KMS-11 (cell line): ENCODE measurements around the gene PHF12.

Experiments used
- H2AFZ ChIP-seq: fragments of 200-600 bp; sonication (generic); 2 replicates; pipeline ENCODE4 v1.6.1; 2016; ENCODE audit warnings: antibody characterized with exemption, mixed run types, low read depth
- H3K27ac ChIP-seq: fragments of 200-600 bp; sonication (generic); 2 replicates; pipeline ENCODE4 v1.6.1; 2016; ENCODE audit warnings: mild to moderate bottlenecking, mixed run types
- H3K27me3 ChIP-seq: fragments of 200-600 bp; sonication (generic); 2 replicates; pipeline ENCODE4 v1.6.1; 2017; ENCODE audit warnings: mild to moderate bottlenecking, low read depth, mixed run types, moderate library complexity; ENCODE audit not compliant: insufficient read depth
- H3K36me3 ChIP-seq: fragments of 200-600 bp; sonication (generic); 2 replicates; pipeline ENCODE4 v1.6.1; 2017; ENCODE audit warnings: mild to moderate bottlenecking, mixed run types; ENCODE audit not compliant: insufficient read depth
- H3K4me1 ChIP-seq: fragments of 200-600 bp; sonication (generic); 2 replicates; pipeline ENCODE4 v1.6.1; 2016; ENCODE audit warnings: mild to moderate bottlenecking, low read depth, mixed run types; ENCODE audit not compliant: poor library complexity, severe bottlenecking
- H3K4me2 ChIP-seq: fragments of 200-600 bp; sonication (generic); 2 replicates; pipeline ENCODE4 v1.7.0; 2016; ENCODE audit warnings: mild to moderate bottlenecking, mixed run types
- H3K4me3 ChIP-seq: fragments of 200-600 bp; sonication (generic); IDR thresholded peaks from 2 replicates; pipeline ENCODE4 v1.6.1; 2017; ENCODE audit warnings: low read depth, low read length, mixed read lengths; ENCODE audit not compliant: insufficient read depth
- H3K79me2 ChIP-seq: fragments of 200-600 bp; sonication (generic); 2 replicates; pipeline ENCODE4 v1.6.1; 2016; ENCODE audit warnings: low read depth, mixed run types; ENCODE audit not compliant: insufficient read depth
- H3K9ac ChIP-seq: fragments of 200-600 bp; sonication (generic); 2 replicates; pipeline ENCODE4 v1.6.1; 2016; ENCODE audit warnings: mild to moderate bottlenecking, mixed run types
- H4K20me1 ChIP-seq: fragments of 200-600 bp; sonication (generic); 2 replicates; pipeline ENCODE4 v1.6.1; 2016; ENCODE audit warnings: mild to moderate bottlenecking, mixed run types; ENCODE audit not compliant: insufficient read depth
- TF ChIP-seq, protein P1 (sequence below): fragments of 200-600 bp; sonication (generic); conservative IDR thresholded peaks from 2 replicates; pipeline ENCODE4 v1.6.1; 2017; ENCODE audit warnings: low read depth, mild to moderate bottlenecking, antibody characterized with exemption, low read length, moderate library complexity, mixed read lengths

Gene PHF12

GRCh38 chr17:28958820-28959455 is 7.6 kb upstream of the PHF12 start:
- no peak overlapping the region for H3K9ac ChIP-seq
- H3K4me2 ChIP-seq, result no peak overlapping the region
- H3K79me2 ChIP-seq, result no peaks in the 10 kb centered on the region
- TF ChIP-seq, protein P1, sequence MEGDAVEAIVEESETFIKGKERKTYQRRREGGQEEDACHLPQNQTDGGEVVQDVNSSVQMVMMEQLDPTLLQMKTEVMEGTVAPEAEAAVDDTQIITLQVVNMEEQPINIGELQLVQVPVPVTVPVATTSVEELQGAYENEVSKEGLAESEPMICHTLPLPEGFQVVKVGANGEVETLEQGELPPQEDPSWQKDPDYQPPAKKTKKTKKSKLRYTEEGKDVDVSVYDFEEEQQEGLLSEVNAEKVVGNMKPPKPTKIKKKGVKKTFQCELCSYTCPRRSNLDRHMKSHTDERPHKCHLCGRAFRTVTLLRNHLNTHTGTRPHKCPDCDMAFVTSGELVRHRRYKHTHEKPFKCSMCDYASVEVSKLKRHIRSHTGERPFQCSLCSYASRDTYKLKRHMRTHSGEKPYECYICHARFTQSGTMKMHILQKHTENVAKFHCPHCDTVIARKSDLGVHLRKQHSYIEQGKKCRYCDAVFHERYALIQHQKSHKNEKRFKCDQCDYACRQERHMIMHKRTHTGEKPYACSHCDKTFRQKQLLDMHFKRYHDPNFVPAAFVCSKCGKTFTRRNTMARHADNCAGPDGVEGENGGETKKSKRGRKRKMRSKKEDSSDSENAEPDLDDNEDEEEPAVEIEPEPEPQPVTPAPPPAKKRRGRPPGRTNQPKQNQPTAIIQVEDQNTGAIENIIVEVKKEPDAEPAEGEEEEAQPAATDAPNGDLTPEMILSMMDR, result no peak
- H3K4me3 ChIP-seq, result no peak overlapping the region
- H3K4me1 ChIP-seq, result no peaks in the 10 kb centered on the region
- no peaks in the 10 kb centered on the region for H3K36me3 ChIP-seq
- peaks cover 22% of the 10 kb centered on the region for H3K27me3 ChIP-seq
- no peaks in the 10 kb centered on the region for H4K20me1 ChIP-seq
- no peak overlapping the region for H3K27ac ChIP-seq
- H2AFZ ChIP-seq, result no peak overlapping the region

DNA sequence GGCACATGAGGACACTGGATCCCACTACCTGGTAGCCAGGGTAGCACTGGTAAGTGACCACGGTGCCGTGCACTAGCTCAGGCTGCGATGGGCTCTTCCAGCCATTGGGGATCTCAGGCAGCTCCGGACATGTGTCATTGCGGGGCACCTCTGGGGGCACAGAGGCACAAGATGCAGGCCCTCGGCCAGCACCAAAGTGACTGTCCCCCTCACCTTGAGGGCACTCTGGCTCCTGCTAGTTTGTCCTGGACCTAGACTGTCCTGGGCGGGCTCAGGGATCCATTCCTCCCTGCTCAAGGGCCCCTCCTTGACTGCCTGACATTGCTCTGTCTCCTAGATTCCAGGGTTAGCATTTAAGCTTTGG is 6.7 kb upstream of the PHF12 start:
- Histone ChIP-seq H3K4me1 (peaks cover 8% of the 10 kb centered on the region), H3K79me2 (no peaks in the 10 kb centered on the region), H3K4me2 (no peak overlapping the region), H3K9ac (no peak overlapping the region), H2AFZ (no peak overlapping the region), H4K20me1 (no peaks in the 10 kb centered on the region), H3K36me3 (no peaks in the 10 kb centered on the region), H3K27me3 (peaks cover 13% of the 10 kb centered on the region; the same call in 1 of the 2 replicates), H3K27ac (no peak overlapping the region), H3K4me3 (no peak overlapping the region)
- TF ChIP-seq, protein P1, result no peak

DNA sequence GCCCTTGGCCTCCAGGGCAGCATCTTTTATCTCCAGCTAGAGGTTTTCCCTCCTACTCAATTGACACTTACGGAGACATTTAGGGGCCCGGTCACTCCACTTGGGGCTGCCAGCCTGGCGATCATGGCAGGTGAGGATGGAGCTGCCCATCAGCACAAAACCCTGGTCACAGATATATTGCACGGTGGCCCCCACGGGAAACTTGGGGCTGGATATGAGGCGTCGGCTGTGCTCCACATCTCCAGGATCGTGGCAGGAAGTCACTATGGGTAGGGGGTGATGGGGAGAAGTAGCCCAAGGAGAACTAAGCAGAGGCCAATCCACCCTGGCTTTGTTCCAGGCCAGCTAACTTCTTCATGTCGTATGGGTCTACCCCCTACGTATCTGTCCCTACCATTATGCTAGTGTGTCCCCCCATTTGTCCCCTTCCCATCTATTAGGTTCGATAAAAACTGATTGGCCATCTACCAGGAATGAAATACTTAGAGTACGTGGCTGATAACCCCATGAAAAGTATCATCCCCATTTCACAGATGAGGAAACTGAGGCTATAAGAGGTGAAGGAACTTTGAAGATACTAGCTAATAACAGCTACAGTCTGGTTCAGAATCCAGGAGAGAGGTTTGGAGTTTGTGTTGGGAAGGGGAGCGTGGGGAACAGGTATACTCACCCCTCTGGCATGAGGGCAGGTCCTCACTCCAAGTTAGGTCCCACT is 6.1 kb upstream of the PHF12 start:
- H2AFZ ChIP-seq, result no peak overlapping the region
- H4K20me1 ChIP-seq, result no peaks in the 10 kb centered on the region
- H3K79me2 ChIP-seq, result no peaks in the 10 kb centered on the region
- no peak overlapping the region for H3K4me2 ChIP-seq
- H3K27me3 ChIP-seq, result peaks cover 10% of the 10 kb centered on the region; the same call in 1 of the 2 replicates
- no peak overlapping the region for H3K27ac ChIP-seq
- no peak overlapping the region for H3K9ac ChIP-seq
- H3K36me3 ChIP-seq, result no peaks in the 10 kb centered on the region
- TF ChIP-seq, protein P1, result no peak
- no peak overlapping the region for H3K4me3 ChIP-seq
- peaks cover 13% of the 10 kb centered on the region for H3K4me1 ChIP-seq

DNA sequence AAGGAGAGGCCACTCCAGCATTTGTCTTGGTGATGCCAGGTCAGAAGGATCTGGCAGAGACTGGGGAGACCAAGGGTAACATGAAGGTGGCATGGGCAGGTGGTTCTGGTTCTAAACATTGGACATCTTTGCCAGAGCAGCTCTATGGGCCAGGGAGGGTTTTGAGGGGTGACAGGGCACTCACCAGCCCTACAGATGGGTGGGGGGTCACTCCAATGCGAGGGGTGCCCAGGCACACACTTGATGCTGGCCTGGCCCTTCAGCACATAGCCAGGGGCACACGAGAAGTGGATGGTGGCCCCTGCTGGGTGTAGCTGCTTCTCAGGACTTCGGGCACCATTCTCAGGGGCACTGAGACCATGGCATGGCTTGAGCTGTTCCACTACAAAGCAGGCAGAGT is 5.5 kb upstream of the PHF12 start:
- Histone ChIP-seq H2AFZ (no peak overlapping the region), H3K4me2 (no peak overlapping the region), H3K79me2 (no peaks in the 10 kb centered on the region), H3K27ac (no peak overlapping the region), H3K36me3 (no peaks in the 10 kb centered on the region), H3K9ac (no peak overlapping the region), H3K27me3 (peaks cover 5% of the 10 kb centered on the region; the same call in 1 of the 2 replicates), H3K4me1 (peaks cover 13% of the 10 kb centered on the region), H4K20me1 (no peaks in the 10 kb centered on the region), H3K4me3 (no peak overlapping the region)
- TF ChIP-seq, protein P1, result no peak
